Esophagus (tissue), 2 donors: ENCODE results near the gene PCSK4. TPM values are rescaled to one million over a fixed set of nuclear protein-coding genes. Genes with fewer than 3 reads are reported as not detected.

Source experiments
- H3K27ac ChIP-seq, 2 donors: one replicate each; pipeline ENCODE4 v1.5.1; 2013; ENCODE audit warnings: low read depth in 2 of 2, mild to moderate bottlenecking in 2 of 2, inconsistent platforms in 1 of 2, low read length in 1 of 2, moderate library complexity in 1 of 2
- H3K27me3 ChIP-seq, 2 donors: one replicate each; pipeline ENCODE4 v1.6.1; 2013; ENCODE audit warnings: low read length in 2 of 2, control low read depth in 1 of 2, mild to moderate bottlenecking in 1 of 2; ENCODE audit not compliant: insufficient read depth in 2 of 2, control insufficient read depth in 1 of 2
- H3K36me3 ChIP-seq, 2 donors: one replicate each; pipeline ENCODE4 v1.6.1; 2013; ENCODE audit warnings: low read length in 1 of 2; ENCODE audit not compliant: control insufficient read depth in 2 of 2, insufficient read depth in 2 of 2
- H3K4me1 ChIP-seq, 2 donors: one replicate each; pipeline ENCODE4 v1.6.1; 2013; ENCODE audit warnings: low read length in 1 of 2; ENCODE audit not compliant: control insufficient read depth in 2 of 2, insufficient read depth in 2 of 2
- H3K4me3 ChIP-seq, 2 donors: one replicate each; pipeline ENCODE4 v1.5.1; 2013; ENCODE audit warnings: low read length in 2 of 2, mild to moderate bottlenecking in 2 of 2, low read depth in 1 of 2, moderate library complexity in 1 of 2
- H3K9me3 ChIP-seq, 2 donors: one replicate each; pipeline ENCODE4 v1.6.1; 2013; ENCODE audit warnings: mild to moderate bottlenecking in 2 of 2, low read depth in 1 of 2, low read length in 1 of 2, moderate library complexity in 1 of 2; ENCODE audit not compliant: control insufficient read depth in 2 of 2, insufficient read depth in 1 of 2
- WGBS, 2 donors: extraction: QIAGEN DNeasy Blood & Tissue Kit; methylation state at CpG; one replicate each; pipeline ENCODE4 v1.1.7; 2013; 5-methylcytosine and 5-hydroxymethylcytosine counted together
- polyA plus RNA-seq, 2 donors: library from polyadenylated mRNA; stranded (reverse); fragments of 200-250 nt; gene quantifications; one replicate each; pipeline ENCODE4 v1.2.3, GENCODE V29; 2013
- donor health status: healthy with polysubstance abuse.
- donor health status: Bipolar disorder and iron deficiency.

PCSK4 gene
- polyA plus RNA-seq, 2 donors, result 1.9 to 4.0 TPM

DNA sequence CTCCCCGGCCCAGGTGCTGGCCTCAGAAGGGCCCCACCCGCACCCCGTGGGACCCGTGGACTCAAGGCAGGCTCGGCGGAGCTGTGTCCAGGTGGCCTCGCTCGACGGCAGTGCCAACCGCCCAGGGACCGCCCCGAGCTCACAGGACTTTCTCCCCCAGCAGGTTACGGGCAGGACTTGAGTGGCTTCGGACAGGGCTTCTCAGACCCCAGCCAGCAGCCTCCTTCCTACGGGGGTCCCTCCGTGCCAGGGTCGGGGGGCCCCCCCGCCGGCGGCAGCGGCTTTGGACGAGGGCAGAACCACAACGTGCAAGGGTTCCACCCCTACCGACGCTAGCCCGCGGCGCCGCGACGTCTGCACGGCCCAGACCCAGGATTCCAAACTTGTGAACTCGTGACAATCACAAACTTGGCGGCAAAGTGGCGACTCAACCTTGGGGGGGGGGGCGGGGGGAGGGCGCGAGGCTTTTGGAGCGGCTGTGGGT is 55.5 kb downstream of the PCSK4 start:
- Histone ChIP-seq H3K9me3 (no peaks in the 10 kb centered on the region), H3K4me3 (no peak overlapping the region), H3K36me3 (peaks cover 11 to 49% of the 10 kb centered on the region in 2 donors), H3K27me3 (no peaks in the 10 kb centered on the region), H3K4me1 (peaks cover 2 to 9% of the 10 kb centered on the region in 2 donors), H3K27ac (no peak overlapping the region)
- WGBS, 2 donors, result 84 to 87% methylated on average over 39 of the region's 39 CpGs

DNA sequence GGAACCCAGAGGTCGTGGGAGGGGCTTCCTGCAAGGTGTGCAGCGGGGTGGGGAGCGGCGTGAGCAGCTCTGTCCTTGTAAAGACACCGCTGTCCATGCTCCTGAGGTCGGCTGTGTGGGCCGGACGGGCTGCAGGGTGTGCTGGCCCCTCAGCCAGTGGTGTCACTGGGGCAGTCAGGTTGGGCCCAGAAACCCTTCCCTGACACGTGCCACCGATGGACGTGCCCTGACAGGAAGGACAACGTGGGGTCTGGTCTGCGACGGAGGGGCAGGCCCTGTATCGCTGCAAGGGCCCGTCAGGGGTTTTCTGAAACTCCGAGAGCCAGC is 56.1 kb downstream of the PCSK4 start:
- WGBS, 2 donors, result 89 to 91% methylated on average over 17 of the region's 17 CpGs
- H3K27me3 ChIP-seq, result no peaks in the 10 kb centered on the region
- no peak overlapping the region for H3K27ac ChIP-seq
- H3K9me3 ChIP-seq, result no peaks in the 10 kb centered on the region
- H3K36me3 ChIP-seq, result peaks cover 11 to 51% of the 10 kb centered on the region in 2 donors
- H3K4me3 ChIP-seq, result no peak overlapping the region
- peaks cover 0 to 4% of the 10 kb centered on the region in 2 donors for H3K4me1 ChIP-seq

DNA sequence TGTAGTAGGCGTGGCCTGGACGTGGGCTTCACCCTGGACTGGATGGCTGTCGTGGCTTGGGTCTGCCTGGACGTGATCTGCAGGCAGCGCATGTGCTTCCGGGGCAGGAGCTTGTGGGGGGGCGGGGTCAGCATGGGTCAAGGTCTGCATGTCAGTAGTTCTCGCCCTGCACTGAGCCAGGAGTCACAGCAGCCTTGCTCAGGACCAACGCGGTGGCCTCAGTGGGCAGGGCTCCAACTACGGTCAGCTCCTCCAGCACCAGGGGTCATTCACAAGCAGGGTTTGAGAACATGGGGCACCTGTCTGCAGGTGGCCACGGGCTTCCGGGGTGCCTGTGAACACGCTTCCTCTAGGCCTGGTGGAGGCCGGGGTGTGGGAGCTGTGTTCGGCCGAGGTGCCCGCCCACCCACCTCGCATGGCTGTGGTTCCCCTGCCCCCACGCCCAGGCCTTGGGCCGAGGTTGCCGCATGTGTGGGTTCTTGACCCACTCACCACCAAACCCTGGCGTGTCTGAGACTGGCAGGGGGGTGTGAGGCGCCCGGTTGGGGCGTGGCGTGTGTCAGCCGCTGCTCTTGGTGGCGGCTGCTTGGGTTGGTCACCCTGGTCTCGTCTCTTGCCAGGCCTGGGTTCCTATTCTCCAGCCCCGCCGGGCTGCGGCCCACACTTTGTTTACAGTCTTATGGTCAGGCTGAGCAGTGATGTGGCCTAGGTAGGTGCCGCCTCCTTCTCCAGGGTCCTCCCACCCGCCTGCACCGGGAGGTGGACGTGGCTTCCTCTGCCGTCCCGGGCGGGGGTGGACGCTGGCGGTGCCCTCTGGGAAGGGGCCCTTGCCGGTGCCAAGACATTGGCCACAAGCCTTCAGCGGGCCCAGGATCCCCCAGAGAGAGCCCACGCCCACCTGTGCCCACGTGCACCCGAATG is 56.8 kb downstream of the PCSK4 start:
- Histone ChIP-seq H3K4me3 (no peak overlapping the region), H3K4me1 (peaks cover 0 to 4% of the 10 kb centered on the region in 2 donors), H3K27ac (no peak overlapping the region), H3K36me3 (peaks cover 11 to 54% of the 10 kb centered on the region in 2 donors), H3K9me3 (no peaks in the 10 kb centered on the region), H3K27me3 (no peaks in the 10 kb centered on the region)
- WGBS, 2 donors, result 83 to 85% methylated on average over 47 of the region's 47 CpGs

DNA sequence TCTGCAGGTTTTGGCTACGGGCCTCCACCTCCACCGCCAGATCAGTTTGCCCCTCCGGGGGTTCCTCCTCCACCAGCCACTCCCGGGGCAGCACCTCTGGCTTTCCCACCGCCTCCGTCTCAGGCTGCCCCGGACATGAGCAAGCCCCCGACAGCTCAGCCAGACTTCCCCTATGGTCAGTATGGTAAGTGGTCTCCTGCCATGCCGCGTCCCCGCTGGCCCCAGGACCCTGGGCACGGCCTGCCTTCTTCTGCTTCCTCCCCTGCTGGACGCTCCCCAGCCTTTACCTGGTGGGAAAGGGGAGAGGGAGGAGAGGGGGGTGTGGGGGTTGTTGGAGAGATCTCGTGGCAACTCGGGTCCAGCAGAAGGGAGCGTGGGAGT is 57.7 kb downstream of the PCSK4 start:
- peaks cover 0 to 4% of the 10 kb centered on the region in 2 donors for H3K4me1 ChIP-seq
- peaks cover 11 to 56% of the 10 kb centered on the region in 2 donors for H3K36me3 ChIP-seq
- 86 to 88% methylated on average over 16 of the region's 16 CpGs for WGBS, 2 donors
- no peaks in the 10 kb centered on the region for H3K9me3 ChIP-seq
- no peak overlapping the region for H3K27ac ChIP-seq
- no peaks in the 10 kb centered on the region for H3K27me3 ChIP-seq
- H3K4me3 ChIP-seq, result no peak overlapping the region

DNA sequence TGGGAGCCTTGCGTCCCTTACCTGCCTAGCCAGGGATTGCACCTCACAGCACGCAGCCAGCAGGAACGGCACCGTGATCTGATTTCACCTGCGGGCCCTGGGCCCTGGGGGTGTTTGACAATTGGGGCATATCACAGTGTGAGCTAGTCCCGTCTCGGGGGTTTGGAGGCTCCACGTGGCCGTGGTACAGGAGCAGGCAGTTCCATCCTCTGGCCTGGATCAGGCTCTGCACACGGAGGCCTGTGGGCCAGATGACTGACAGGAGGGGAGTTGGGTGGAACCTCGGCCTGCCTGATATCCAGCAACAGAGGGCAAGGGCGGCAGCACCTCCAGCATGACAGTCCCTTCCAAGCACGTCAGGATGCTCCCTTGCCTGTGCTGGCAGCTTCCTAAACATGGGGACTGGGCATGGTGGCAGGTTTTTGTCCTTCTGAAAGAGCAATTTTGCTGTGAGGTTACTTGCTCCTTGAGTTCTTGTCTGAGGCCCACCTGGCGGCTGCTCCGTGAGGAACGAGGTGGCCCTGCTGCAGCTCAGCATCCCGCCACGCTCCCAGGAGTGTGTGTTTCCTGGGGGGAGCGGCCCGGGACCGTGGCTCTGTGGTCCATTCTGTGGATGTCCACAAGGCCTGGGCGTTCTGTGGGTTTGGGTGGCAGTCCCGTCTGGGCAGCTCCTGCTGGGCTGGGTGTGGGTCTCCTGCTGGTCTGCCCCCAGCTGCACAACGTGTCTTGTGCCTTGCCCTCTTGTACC is 58.2 kb downstream of the PCSK4 start:
- no peaks in the 10 kb centered on the region for H3K27me3 ChIP-seq
- no peaks in the 10 kb centered on the region for H3K9me3 ChIP-seq
- WGBS, 2 donors, result 87 to 92% methylated on average over 24 of the region's 24 CpGs
- H3K4me1 ChIP-seq, result peaks cover 0 to 4% of the 10 kb centered on the region in 2 donors
- H3K4me3 ChIP-seq, result no peak overlapping the region
- H3K27ac ChIP-seq, result no peak overlapping the region
- H3K36me3 ChIP-seq, result peaks cover 11 to 62% of the 10 kb centered on the region in 2 donors

Other genes with a start within 250 kb of the PCSK4 start
- gene ATP5F1D, start 248.6 kb downstream of the PCSK4 start, polyA plus RNA-seq, result 100 to 1,000 TPM; 234 to 289 TPM
- 10 to 100 TPM; 36.4 to 38.7 TPM for gene MIDN, start 241.8 kb downstream of the PCSK4 start, polyA plus RNA-seq
- 100 to 1,000 TPM; 231 to 265 TPM for gene CIRBP, start 221.0 kb downstream of the PCSK4 start, polyA plus RNA-seq
- 10 to 100 TPM; 45.8 to 46.7 TPM for gene FAM174C, start 214.8 kb downstream of the PCSK4 start, polyA plus RNA-seq
- gene EFNA2, start 204.5 kb downstream of the PCSK4 start, polyA plus RNA-seq, result under 1 TPM; 0.18 to 0.39 TPM
- gene NDUFS7, start 106.4 kb downstream of the PCSK4 start, polyA plus RNA-seq, result 100 to 1,000 TPM; 106 to 160 TPM
- gene GAMT, start 88.8 kb downstream of the PCSK4 start, polyA plus RNA-seq, result 10 to 100 TPM; 10.9 to 18.4 TPM
- gene DAZAP1, start 82.8 kb downstream of the PCSK4 start, polyA plus RNA-seq, result 10 to 100 TPM; 64.9 to 75.3 TPM
- gene RPS15, start 52.0 kb downstream of the PCSK4 start, polyA plus RNA-seq, result 1,000 to 10,000 TPM; 2,888 to 3,260 TPM
- gene APC2, start 40.2 kb downstream of the PCSK4 start, polyA plus RNA-seq, result under 1 TPM; 0.02 to 0.10 TPM
- 10 to 100 TPM; 17.8 to 28.1 TPM for gene C19orf25, start 11.1 kb downstream of the PCSK4 start, polyA plus RNA-seq
- 10 to 100 TPM; 10.1 to 14.4 TPM for gene REEP6, start 831 bp upstream of the PCSK4 start, polyA plus RNA-seq
- gene ADAMTSL5, start 22.7 kb upstream of the PCSK4 start, polyA plus RNA-seq, result 10 to 100 TPM; 10.9 to 13.0 TPM
- gene PLK5, start 33.7 kb upstream of the PCSK4 start, polyA plus RNA-seq, result under 1 TPM; 0.13 to 0.53 TPM
- 1 to 10 TPM; 2.8 to 8.4 TPM for gene MEX3D, start 78.0 kb upstream of the PCSK4 start, polyA plus RNA-seq
- 10 to 100 TPM; 50.0 to 72.8 TPM for gene MBD3, start 102.5 kb upstream of the PCSK4 start, polyA plus RNA-seq
- 100 to 1,000 TPM in 1 of 2 donors, 10 to 100 TPM in 1; 70.5 to 105 TPM for gene UQCR11, start 115.1 kb upstream of the PCSK4 start, polyA plus RNA-seq
- 10 to 100 TPM; 23.1 to 27.1 TPM for gene TCF3, start 162.3 kb upstream of the PCSK4 start, polyA plus RNA-seq